Activated CD8-positive, alpha-beta memory T cell treated with anti-CD3 and anti-CD28 coated beads for 4 hours (primary cell): ENCODE data around the gene NSUN5.
"Not testable (repeated sequence)": the region's sequence is repeated elsewhere in the genome, so short reads cannot be mapped to it uniquely, and the experiment has no call there.

Experiments used
- DNase-seq, 2 donors: peaks; one replicate each; pipeline ENCODE4 v3.0.0-alpha.2; 2020; ENCODE audit warnings: low read depth in 2 of 2

NSUN5 gene

DNA sequence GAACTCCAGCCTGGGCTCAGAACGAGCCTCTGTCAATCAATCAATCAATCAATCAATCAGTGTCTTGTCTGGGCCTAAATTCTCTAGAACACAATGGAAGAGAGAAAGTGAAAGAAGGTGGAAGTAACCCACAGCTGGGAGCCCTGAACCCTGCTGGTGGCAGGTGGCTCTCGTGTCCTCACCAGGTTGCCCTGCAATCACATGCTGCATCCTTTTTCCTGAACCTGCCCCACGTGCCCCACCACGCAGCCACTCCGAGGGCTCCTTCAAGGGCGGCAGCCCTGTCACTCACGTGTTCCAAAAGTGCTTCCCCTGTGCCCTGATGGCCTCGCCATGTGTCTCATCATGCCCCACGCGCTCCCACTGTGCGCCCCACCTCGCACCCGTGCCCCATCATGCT is 18.8 kb upstream of the NSUN5 start:
- DNase-seq: not testable (repeated sequence)

DNA sequence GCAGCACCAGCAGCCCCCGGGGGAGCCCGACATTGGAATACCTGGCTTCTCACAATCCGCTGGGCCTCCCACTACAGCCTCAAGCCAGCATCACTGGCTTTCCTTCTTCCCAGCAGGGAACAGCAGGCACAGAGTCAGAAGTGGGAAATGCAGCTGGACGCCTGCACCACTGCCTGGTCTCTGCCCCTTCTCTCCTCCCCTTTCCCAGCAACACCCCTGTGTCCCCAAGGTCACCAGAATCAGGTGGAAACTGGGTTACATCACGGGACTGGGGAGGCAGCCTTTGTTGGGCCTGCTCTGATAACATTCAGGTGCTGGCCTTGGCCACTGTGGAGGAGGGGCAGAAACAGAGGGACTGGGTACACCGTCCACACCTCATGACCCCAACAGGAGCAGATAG is 16.8 kb upstream of the NSUN5 start:
- DNase-seq: not testable (repeated sequence)

DNA sequence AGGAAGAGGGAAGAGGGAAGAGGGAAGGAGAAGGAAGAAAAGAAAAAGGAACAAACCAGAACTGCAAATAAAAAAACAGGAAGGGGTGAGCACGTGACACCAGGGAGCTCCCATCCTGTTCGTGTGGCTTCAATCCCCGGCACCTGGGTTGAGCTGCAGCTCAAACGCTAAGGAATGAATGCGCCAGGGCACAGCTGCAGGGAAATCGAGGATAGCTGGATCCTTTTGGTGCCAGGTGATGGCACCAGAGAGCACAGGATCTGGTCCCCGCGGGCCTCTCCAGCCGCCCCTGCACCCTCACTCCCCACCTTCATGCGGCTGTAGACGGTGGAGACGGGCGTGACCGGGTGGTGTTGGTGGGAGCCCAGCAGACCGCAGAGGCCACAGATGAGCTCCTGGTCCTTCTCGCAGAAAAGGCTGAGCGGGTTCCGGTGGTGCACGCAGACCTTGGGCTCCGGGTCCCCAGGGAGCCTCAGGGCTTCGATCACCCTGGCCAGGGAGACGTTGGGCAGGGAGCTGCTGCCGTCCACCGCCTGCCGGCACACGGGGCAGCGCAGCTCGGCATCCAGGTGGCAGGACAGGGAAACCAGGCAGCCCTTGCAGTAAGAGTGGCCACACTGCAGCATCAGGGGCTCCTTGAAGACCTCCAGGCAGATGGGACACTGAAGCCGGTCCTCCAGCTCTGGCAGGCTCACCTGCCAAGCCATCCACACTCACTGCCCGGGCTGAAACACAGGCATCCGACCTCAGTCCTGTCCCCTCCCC is 15.6 kb upstream of the NSUN5 start:
- DNase-seq: peak in 1 of 2 donors; percentile 17

DNA sequence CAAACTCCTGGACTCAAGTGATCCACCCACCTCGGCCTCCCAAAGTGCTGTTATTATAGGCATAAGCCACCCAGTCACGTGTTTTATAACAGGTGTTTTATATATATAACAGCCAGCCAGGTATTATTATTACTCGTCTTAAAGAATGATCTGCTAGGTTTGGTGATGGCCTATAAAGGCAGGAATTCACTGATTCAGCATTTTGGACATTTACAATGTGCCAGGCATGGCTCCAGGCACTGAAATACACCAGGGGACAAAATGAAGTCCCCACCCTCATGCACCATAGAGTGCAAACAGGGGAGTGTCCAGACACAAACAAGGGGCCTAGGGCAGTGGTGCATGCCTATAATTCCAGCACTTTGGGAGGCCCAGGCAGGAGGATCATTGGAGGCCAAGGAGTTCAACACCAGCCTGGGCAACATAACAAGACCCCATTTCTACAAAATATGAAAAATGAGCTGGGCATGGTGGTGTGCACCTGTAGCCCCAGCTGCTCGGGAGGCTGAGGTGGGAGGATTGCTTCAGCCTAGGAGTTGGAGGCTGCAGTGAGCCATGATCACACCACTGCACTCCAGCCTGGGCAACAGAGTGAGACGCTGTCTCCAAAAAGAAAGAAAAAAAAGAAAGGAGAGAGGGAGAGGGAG is 14.9 kb upstream of the NSUN5 start:
- not testable (repeated sequence) for DNase-seq

DNA sequence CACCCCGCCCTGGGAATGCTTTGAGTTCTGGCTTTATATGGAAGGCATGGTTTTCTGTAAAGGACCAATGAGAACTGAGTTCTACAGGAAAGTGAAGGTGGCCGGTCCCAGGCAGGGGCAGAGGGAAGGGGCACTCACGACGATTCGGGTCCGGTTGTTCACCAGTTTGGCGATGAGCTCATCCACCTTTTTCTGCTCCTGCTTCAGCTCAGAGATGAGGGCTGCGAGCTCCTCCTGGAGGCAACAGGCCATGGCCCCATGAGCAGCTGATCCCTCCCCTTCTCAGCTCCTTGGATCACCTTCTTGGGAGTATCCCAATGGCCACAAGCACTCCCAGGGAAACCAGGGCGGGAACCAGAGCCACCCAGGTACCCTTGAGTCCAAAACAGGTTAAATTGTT is 11.4 kb upstream of the NSUN5 start:
- DNase-seq: not testable (repeated sequence)

DNA sequence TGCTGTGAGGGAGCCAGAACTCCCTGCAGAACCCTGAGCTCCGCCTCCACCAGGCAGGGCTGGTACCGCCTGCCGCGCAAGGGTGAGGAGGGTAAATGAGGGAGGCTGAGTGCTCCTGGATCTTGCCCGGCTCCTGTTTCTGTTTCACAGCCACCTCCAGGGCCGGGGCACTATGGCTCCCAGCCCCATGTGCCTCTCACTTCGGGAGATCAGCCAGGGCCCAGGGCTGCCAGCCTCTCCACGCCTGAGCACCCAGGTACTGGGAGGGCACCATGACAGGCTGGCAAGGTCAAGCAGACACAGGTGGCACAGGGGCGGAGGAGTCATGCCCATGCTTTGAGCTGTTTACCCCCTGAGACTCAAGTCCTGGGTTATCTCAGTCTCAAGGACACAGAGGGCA is 10.9 kb upstream of the NSUN5 start:
- not testable (repeated sequence) for DNase-seq

DNA sequence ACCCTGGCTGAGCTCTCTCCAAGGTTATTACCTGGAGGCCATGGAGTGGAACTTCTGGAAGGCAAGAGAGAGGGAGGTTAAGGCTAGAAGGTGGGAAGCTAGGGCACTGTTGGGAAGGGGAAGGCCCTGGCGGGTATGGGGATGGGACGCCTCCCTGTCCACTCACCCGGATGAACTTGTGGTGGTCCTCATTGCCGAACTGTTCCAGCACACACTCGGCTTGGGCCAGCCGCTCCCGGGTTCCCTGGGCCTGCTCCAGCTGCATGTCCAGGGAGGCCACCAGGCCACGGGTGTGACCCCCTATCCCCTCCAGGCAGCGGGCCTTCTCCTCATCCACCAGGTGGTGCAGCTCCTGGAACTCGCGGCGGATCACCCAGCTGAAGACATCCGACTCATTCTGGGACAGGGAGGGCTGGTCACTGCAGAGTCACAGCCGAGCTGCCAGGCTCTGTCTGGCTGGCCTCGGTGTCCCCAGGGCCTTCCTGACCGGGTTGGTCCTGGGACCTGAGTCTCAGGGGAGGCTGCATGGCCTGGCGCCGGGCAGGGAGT is 10.1 kb upstream of the NSUN5 start:
- DNase-seq: not testable (repeated sequence)

DNA sequence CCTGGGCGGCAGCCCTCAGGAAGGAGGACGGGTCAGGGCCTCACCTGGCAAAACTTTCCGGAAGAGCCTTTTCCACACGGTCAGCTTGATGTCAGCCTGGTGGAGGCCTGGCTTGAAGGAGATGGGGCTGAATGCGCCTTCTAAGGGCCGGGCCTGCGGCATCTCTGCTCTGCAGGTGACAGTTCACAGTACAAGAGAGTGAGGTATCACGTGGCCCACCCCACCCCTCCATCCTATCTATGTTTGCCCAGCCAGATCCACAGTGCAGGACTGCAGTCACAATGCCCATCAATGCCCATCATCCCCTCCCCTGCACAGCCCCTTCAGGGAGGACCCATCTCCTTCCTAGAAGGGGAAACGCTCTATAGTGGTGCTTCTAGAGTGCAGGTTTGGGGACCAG is 7.9 kb upstream of the NSUN5 start:
- no peak for DNase-seq

DNA sequence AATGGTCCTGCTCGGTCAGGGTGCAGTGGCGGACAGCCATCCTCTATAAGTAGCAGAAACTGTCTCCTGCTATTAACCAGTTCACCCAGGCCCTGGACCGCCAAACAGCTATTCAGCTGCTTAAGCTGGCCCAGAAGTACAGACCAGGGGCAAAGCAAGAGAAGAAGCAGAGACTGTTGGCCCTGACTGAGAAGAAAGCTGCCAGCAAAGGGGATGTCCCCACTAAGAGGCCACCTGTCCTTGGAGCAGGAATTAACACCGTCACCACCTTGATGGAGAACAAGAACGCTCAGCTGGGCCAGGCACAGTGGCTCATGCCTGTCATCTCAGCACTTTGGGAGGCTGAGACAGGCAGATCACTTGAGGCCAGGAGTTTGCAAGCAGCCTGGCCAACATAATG is 5.6 kb upstream of the NSUN5 start:
- DNase-seq: no peak

DNA sequence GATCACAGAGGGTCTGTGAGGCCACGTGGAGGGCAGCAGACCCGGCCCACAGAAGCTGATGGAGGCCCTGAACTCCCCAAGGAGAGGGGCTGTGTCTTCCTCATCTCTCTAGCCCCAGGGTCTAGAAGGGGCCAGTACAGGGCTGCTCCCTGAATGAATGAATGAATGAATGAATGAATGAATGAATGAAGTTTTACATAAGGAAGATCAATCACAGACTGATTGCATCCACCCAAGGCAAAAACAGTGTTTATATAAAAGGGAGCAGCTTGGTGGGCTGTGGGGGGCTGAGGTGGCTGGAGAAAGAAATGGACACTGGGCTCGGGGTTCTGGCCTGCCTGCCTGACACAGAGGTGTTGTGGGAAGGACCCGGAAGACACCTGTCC is 4.9 kb upstream of the NSUN5 start:
- no peak for DNase-seq

DNA sequence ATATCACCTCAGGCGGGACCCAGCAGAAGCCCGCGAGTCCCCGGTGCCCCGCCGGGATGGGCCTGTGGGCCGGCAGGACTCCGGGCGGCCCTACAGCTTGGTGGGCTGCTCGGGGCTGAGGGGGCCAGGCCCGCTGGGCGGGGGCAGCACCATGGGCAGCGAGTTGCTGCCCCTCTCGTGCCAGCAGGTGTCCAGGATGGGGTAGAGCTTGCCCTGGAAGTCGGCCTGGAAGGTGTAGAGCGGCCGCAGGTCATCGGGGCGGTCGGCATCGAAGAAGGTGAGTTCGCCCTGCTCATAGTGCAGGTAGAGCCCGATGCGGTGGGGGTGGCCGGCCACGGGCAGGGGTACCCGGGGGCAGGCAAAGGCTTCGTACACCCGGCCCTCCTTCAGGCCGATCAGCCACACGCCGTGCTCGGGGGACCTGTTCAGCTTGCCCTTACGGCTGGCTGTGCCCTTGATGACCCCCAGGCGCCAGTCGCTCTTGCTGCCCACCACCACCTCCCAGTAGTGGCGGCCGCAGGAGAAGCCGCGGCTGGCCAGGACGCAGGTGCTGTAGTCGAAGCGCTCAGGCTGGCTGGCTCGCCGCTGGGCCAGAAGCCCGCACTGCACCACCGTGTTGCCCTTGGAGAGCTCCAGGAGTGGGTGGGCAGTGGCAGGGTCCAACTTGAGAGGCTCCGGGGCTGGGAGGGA is 4.3 kb upstream of the NSUN5 start:
- DNase-seq: no peak

DNA sequence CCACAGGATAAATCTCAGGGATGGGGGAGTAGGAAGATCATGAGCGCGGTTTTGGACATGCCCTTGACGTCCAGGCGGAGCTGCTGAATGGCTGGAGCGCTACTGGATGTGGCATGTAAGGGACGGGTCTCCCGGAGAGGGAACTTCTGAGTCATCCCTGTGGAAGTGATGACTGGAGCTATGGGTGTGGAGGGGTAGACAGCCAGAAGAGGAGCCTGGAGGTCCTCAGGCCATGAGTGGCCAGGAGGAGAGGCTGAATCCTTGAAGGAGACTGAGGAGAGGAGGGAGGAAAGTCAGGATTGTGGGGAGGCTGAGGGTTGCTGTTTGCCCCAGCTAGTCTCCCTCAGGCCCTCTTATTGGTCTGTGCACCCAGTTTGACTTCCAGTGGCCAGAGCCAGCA is 2.8 kb upstream of the NSUN5 start:
- not testable (repeated sequence) for DNase-seq

DNA sequence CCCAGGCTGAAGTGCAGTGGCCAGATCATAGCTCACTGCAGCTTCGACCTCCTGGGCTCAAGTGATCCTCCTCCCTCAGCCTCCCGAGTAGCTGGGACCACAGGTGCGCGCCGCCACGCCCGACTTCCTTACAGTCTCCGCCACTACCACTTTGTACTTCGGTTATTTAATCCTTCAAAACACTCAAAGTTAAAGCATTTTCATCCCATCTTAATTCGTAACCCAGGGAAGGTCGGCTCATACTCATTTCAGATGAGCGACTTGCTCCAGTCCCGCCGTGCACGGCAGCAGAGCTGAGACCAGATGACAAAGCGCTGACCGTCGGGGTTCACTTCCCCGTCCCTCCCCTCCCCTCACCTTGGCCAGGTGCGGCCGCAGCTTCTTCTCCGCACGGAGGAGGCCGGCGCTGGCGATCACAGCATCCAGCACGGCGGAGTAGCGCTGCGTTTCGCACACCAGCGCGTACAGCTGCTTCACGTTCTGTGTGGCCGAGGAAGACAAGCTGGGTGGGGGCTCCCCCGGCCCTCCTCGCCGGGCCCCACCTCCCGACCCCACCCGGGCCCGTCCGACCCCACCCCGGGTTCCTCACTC is 457 bp downstream of the NSUN5 start:
- DNase-seq: no peak

DNA sequence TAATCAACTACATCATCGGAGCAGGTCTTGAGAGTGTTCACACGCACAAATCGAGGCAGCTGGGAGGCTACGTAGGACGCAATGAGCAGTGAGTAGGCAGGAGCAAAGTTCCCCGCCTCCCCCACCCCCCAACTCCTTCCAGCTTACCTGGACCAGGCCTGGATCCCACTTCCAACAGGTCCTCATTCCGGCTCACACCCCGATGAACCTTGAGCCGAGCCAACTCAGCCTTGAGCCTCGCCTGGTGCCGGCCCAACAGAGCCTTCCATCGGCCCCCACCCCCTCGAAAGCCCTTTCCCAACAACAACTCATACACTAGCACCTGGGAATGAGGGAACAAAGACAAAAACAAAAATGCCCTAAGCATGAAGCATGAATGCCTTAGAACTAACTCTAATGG is 1.2 kb downstream of the NSUN5 start:
- no peak for DNase-seq

DNA sequence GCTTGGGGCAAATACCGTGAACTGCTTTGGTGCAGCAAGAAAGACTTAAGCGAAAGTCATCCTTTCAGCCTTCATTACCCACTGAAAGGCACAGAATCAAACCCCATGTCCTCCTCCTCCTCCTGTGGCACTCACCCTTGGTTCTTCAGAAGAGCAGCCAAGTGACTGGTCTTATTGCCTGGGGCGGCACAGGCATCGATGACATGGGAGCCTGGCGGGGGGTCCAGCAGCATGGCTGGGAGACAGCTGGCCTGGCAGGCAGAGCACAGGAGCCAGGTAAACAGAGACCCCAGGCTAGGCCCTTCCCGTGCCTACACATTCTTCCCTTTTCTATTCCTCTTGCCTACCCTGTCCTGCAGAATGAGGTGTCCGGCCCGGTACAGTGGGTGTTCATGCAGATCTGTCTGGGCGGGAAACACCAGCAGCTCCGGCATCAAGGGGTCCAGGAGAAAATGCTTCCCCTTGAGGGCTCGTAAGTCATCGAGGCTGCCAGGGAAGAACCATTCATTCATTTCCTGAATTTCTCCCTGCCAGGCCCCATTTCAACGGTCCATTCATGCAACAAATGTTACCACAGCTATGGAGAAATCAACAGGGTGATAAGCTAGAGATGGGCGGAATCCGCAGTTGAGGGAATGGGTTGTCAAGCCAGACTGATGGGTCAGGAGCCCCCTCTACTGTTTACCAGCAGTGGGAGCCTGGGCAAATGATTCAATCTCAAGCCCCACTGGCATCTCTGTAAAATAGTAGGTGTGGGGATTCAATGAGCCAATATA is 3.8 kb downstream of the NSUN5 start:
- DNase-seq: not testable (repeated sequence)

DNA sequence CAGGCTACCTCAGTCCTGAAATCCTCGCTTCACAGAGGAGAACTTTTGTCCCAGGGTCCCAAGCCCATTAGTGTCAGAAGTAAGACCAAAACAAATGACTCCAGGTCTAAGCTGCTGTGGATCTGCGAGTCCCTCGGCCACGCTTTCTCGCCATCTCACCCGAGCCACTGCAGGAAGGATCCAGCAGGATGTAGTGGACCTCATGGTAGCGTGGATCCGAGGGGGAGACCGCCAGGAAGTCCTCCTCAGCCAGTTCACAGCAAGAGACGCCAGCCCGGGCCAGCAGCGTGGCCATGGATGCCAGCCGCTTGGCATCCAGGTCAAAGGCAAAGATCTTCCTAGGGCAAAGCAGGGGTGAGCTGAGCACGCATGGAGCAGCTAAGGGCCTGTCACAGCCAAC is 4.6 kb downstream of the NSUN5 start:
- DNase-seq: no peak

DNA sequence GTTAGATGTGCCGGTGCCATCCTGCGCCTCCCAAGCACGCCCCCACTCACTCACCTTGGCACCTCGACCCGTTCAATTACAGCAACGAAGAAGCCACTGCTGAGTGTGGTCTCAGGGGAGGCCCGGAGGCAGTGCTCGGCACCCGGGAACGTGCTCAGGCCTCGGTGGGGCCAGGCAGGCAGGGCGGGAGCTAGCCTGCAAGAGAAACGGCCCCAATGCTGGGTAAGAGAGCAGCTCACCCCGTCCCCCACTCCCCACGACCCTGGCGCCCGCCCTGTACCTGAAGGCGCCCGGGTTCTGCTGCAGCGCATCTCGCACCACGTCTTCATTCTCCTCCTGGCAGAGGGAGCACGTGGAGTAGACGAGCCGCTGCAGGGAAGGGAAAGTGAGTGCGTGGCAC is 5.1 kb downstream of the NSUN5 start:
- DNase-seq: no peak

DNA sequence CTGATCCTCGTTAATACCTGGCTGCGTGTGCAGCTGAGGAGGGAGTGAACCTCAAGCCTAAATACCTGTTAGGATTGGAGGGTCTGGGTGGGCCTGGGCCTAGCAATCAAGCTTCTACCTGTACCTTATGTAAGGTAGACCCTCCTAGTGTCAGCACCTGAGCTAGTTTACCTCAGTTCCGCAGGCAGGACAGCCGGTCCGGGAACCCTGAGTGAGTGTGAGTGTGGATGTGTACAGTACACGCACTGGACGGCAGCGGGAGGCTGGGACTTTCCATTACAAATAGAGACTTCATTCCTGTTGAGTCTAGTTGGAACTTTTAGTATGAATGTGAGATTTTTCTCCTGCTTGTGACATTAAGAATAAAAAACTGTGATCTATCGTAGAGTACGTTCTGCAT is 5.8 kb downstream of the NSUN5 start:
- not testable (repeated sequence) for DNase-seq

DNA sequence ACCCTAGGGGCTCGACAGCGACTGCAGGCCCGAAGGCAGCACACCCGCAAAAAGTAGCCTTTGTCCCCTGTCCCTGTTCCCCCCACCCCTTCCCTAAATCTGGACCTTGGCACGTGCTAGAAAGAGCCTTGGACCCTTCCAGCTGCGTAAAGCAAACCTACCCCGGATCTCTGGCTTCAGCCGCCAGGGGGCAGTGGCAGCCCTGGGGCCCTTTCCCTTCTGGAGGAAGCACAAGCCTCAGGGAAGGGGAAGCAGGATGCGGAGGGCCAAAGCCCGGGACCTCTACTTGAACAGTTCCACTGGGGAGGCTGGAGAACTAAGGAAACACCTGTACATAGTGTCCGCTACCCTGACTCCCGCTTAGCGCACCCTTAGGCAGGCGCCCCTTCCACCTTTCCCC is 7.5 kb downstream of the NSUN5 start:
- not testable (repeated sequence) for DNase-seq

DNA sequence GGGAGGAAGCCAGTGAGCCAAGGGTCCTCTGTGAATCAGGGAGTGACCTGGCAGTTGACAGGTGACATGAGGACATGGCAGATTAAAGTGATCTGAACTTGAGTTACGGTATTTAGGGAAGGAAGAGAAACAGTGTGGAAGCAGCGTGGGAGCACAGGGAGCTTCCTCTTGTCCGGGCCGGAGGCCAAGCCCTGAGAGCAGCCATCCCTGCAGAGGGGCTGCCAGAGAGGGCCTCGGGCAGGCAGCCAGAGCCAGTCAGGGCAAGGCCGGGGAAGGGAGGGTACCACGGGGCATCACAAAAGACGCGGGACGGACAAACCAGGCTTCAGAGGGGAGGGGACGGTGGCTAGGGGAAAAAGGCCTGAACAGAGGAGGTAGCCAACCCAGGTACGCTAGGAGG is 8.8 kb downstream of the NSUN5 start:
- not testable (repeated sequence) for DNase-seq

DNA sequence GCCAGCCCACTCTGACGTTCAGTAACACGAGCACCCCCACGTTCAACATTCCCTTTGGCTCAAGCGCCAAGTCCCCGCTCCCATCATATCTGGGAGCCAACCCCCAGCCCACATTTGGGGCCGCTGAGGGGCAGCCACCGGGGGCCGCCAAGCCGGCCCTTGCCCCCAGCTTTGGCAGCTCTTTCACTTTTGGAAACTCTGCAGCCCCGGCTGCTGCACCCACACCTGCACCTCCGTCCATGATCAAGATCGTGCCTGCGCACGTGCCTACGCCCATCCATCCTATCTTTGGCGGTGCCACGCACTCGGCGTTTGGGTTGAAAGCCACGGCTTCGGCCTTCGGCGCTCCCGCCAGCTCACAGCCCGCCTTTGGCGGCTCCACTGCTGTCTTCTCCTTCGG is 10.9 kb downstream of the NSUN5 start:
- DNase-seq: not testable (repeated sequence)
